D721Med (cell line): ENCODE measurements around the gene ZIM2.
A peak's percentile ranks its signal among the peaks of the same experiment; 100 is the strongest.

ENCODE experiments used
- DNase-seq: peaks from one replicate; pipeline ENCODE4 v3.0.0; 2011; ENCODE audit warnings: low spot score; ENCODE audit not compliant: insufficient read length
- FAIRE-seq: peaks from 2 replicates; lab custom pipeline; 2011; peaks lifted over from hg19 to GRCh38; lab: Jason Lieb, UNC
- TF ChIP-seq, protein P1 (sequence below): IDR thresholded peaks from 2 replicates; pipeline ENCODE4 v1.5.1; 2012; ENCODE audit warnings: mild to moderate bottlenecking, control low read depth; ENCODE audit not compliant: insufficient read depth; ENCODE audit errors: missing control alignments

ZIM2 gene

DNA sequence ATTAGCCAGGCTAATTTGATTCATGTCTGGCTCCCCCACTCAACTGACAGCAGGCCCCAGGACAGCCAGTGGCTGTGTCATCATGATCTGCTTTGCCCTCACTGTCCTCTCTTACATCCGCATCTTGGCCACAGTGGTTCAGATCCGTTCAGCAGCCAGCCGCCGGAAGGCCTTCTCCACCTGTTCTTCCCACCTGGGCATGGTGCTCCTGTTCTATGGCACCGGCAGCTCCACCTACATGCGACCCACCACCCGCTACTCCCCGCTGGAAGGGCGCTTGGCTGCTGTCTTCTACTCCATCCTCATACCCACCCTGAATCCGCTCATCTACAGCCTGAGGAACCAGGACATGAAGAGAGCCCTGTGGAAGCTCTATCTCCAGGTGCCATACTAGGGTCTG lies 79.7 kb downstream of the ZIM2 start:
- TF ChIP-seq, protein P1, sequence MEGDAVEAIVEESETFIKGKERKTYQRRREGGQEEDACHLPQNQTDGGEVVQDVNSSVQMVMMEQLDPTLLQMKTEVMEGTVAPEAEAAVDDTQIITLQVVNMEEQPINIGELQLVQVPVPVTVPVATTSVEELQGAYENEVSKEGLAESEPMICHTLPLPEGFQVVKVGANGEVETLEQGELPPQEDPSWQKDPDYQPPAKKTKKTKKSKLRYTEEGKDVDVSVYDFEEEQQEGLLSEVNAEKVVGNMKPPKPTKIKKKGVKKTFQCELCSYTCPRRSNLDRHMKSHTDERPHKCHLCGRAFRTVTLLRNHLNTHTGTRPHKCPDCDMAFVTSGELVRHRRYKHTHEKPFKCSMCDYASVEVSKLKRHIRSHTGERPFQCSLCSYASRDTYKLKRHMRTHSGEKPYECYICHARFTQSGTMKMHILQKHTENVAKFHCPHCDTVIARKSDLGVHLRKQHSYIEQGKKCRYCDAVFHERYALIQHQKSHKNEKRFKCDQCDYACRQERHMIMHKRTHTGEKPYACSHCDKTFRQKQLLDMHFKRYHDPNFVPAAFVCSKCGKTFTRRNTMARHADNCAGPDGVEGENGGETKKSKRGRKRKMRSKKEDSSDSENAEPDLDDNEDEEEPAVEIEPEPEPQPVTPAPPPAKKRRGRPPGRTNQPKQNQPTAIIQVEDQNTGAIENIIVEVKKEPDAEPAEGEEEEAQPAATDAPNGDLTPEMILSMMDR, result no peak
- FAIRE-seq (no peak), DNase-seq (no peak)

DNA sequence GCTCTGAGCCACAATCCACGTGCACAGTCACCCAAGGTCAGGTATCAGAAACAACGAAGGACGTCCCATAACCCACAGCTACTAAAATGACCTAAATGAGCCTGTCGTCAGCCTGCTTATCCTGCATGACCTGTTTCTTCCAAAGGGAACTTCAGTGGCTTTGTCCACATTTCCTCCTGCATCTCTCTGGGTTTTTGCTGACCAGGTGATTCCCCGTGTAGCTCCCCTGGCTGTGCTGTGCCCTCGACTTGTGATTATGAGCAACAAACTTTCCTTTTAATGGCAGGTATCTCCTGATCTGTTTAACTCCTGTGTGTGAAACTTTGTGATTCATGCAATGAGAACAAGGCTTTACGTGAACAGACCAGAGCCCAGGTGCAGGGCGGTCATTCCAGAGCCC lies 81.0 kb downstream of the ZIM2 start:
- TF ChIP-seq, protein P1, result no peak
- FAIRE-seq (no peak), DNase-seq (no peak)

- DNase-seq (no peak), FAIRE-seq (no peak)
- TF ChIP-seq, protein P1, result no peak
Observed at GRCh38 chr19:56751078-56751489, 89.4 kb downstream of the ZIM2 start.

DNA sequence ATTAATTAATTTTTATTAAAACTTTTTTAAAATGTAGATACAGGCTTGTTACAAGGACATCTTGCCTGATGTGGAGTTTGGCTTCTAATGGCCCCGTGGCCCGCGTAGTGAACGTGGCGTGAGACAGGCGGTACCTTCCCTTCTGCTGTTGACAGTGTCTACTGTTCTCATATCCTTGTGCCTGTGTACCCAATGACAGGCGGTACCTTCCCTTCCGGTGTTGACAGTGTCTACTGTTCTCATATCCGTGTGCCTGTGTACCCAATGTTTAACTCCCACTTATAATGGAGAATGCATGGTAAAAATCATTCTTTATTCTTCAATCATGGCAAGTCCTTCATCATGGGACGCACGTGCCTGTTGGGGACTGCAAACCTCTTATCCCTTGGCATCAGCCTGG lies 89.9 kb downstream of the ZIM2 start:
- TF ChIP-seq, protein P1, result no peak
- no peak for FAIRE-seq
- no peak for DNase-seq

GRCh38 chr19:56748378-56748777 lies 92.1 kb downstream of the ZIM2 start:
- no peak for DNase-seq
- FAIRE-seq, result no peak
- TF ChIP-seq, protein P1, result peak; percentile 85

GRCh38 chr19:56746367-56746766 lies 94.2 kb downstream of the ZIM2 start:
- FAIRE-seq (no peak), DNase-seq (no peak)
- TF ChIP-seq, protein P1, result no peak

DNA sequence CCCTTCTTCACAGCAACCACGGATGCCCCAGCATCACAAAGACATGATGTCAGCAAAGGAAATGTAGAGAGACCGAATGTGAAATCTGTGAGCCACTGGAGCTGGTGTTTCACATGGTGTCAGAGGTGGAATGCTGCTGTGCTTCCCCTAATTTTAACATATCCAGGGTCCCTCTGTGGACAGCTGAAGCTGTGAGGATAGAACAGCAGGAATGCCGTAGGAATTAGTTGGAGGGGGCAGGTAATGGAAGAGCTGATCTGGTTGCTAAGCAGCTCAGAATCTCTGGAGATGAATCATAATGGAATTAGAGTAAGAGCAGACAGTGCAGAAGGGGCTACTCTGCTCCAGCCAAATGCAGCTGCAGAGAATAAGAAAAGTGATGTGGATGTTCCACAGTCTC lies 100.0 kb downstream of the ZIM2 start:
- TF ChIP-seq, protein P1, result no peak
- no peak for FAIRE-seq
- DNase-seq, result peak; percentile 55
